BLaER1 (cell line): ENCODE data around the gene ADAM10.

Experiments used
- H3K27ac ChIP-seq: shearing (Covaris generic); formaldehyde crosslinking; 2 replicates; pipeline ENCODE4 v1.8.1; 2022
- H3K27me3 ChIP-seq: shearing (Covaris generic); formaldehyde crosslinking; 2 replicates; pipeline ENCODE4 v1.8.1; 2022
- H3K36me3 ChIP-seq: shearing (Covaris generic); formaldehyde crosslinking; 2 replicates; pipeline ENCODE4 v1.8.1; 2022
- H3K4me1 ChIP-seq: shearing (Covaris generic); formaldehyde crosslinking; 2 replicates; pipeline ENCODE4 v1.8.1; 2022
- H3K4me2 ChIP-seq: shearing (Covaris generic); formaldehyde crosslinking; 2 replicates; pipeline ENCODE4 v1.8.1; 2022
- H3K4me3 ChIP-seq: shearing (Covaris generic); formaldehyde crosslinking; 2 replicates; pipeline ENCODE4 v1.8.1; 2022
- H3K9ac ChIP-seq: shearing (Covaris generic); formaldehyde crosslinking; 2 replicates; pipeline ENCODE4 v1.8.1; 2022
- H3K9me3 ChIP-seq: shearing (Covaris generic); formaldehyde crosslinking; 2 replicates; pipeline ENCODE4 v1.8.1; 2022
- H4K20me1 ChIP-seq: shearing (Covaris generic); formaldehyde crosslinking; 2 replicates; pipeline ENCODE4 v1.8.1; 2022
- Cebpa-rat ChIP-seq: shearing (Covaris generic); IDR thresholded peaks from 2 replicates; pipeline ENCODE4 v1.8.1; 2022

The ADAM10 gene

DNA sequence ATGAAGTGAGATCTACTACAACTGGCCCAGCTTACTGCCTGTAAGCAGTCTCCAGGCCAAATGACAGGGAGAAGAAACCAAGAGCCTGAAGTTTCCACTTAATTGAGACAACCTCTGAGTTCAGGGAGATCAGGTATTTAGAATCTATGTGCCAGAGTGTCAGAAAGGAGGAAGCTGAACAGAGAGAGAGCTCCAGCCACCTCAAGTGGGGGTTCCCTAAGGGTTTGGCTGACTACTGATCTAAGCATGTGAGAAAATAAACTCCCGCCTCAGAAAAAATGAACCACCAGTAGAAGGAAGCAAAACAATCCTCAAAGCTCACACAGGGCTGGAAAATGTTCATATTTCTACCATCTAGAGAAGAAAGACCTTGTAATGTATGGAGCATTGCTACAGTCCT is 25.0 kb downstream of the ADAM10 start:
- H3K27me3 ChIP-seq, result no peaks in the 10 kb centered on the region
- H3K4me1 ChIP-seq, result peaks cover 46% of the 10 kb centered on the region
- 0 out of 2 replicates have a peak overlapping the region, but pooled peaks have one; percentile 17 for H3K9ac ChIP-seq
- H3K4me3 ChIP-seq, result no peak overlapping the region
- no peak for TF ChIP-seq Cebpa-rat
- peaks cover 100% of the 10 kb centered on the region for H4K20me1 ChIP-seq
- peak overlapping the region; percentile 33; the same call in 1 of the 2 replicates for H3K27ac ChIP-seq
- peak overlapping the region; percentile 78 for H3K4me2 ChIP-seq
- peaks cover 41% of the 10 kb centered on the region for H3K36me3 ChIP-seq
- peaks cover 22% of the 10 kb centered on the region; the same call in 1 of the 2 replicates for H3K9me3 ChIP-seq

DNA sequence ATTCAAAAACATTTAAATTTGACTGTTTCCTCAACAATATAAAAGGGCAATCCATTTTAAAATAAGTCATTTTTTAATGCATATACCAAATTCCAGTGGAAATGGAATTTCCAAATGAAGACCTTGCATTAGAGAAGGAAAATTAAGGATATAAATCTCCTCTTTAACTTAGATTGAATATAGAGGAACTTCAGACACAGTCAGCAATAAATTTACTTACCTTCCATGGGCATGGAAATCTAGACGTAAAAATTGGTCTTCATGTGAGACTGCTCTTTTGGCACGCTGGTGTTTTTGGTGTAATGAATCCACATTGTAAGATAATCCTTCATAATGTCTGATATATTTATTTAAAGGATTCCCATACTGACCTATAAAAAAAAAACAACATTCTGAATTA is 32.1 kb downstream of the ADAM10 start:
- Histone ChIP-seq H3K4me3 (no peak overlapping the region), H3K4me1 (peaks cover 26% of the 10 kb centered on the region), H3K4me2 (no peak overlapping the region), H4K20me1 (peaks cover 100% of the 10 kb centered on the region), H3K9me3 (peaks cover 17% of the 10 kb centered on the region; the same call in 1 of the 2 replicates), H3K27ac (no peak overlapping the region), H3K36me3 (peaks cover 71% of the 10 kb centered on the region), H3K9ac (no peak overlapping the region), H3K27me3 (no peaks in the 10 kb centered on the region)
- no peak for TF ChIP-seq Cebpa-rat

DNA sequence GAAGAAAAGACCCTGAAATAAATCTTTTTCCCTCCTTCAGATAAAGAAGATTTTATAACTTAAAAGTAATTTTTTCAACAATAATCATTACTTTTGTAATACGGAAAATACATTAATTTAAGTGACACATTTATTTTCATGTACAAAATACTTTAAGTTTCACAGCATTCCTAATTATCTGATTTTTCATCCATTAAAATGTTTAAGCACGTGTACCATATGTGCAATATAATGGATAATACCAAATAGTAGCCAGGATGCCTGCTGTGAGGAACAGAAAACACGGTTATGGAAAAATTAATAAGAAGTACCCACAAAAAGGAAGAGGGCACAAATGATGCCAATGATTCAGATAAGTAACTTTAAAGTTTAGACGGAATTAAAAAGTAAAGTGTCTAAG is 33.5 kb downstream of the ADAM10 start:
- H3K4me1 ChIP-seq, result peaks cover 26% of the 10 kb centered on the region
- TF ChIP-seq Cebpa-rat, result no peak
- peaks cover 64% of the 10 kb centered on the region for H3K36me3 ChIP-seq
- H4K20me1 ChIP-seq, result peaks cover 100% of the 10 kb centered on the region
- peaks cover 5% of the 10 kb centered on the region; the same call in 1 of the 2 replicates for H3K9me3 ChIP-seq
- H3K27me3 ChIP-seq, result no peaks in the 10 kb centered on the region
- H3K4me2 ChIP-seq, result no peak overlapping the region
- no peak overlapping the region for H3K4me3 ChIP-seq
- H3K27ac ChIP-seq, result no peak overlapping the region
- H3K9ac ChIP-seq, result no peak overlapping the region

DNA sequence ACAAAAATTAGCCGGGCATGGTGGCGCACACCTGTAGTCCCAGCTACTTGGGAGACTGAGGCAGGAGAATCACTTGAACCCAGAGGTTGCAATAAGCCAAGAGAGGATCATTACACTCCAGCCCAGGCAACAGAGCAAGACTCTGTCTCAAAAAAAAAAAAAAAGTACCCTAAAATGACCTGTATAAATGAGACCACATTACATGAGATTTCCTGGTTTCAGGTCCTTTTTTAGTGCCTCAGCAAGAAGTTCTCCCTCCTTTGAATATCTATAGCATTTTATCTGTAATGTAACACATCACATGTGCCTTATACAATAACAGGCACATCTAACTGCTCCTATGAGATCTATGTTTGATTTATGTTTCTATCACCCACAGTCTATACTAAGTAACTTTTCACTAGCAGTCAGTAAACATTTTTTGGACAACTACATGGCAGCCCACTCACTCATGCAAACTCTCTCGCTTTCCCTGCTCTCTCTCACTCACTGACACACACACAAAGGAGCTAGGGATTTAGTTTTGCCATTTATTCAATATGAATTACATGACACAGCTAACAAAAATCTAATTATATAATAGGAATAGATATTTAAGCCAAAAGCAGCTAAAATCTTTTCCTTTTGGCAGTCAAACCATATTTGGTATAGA is 34.1 kb downstream of the ADAM10 start:
- H3K9ac ChIP-seq, result no peak overlapping the region
- 0 out of 2 replicates have a peak, but pooled peaks cover 5% of the 10 kb centered on the region for H3K9me3 ChIP-seq
- H3K4me1 ChIP-seq, result peaks cover 26% of the 10 kb centered on the region
- TF ChIP-seq Cebpa-rat, result no peak
- H3K27me3 ChIP-seq, result no peaks in the 10 kb centered on the region
- no peak overlapping the region for H3K4me3 ChIP-seq
- H3K27ac ChIP-seq, result no peak overlapping the region
- peaks cover 100% of the 10 kb centered on the region for H4K20me1 ChIP-seq
- peaks cover 65% of the 10 kb centered on the region for H3K36me3 ChIP-seq
- peak overlapping the region; percentile 55; the same call in 1 of the 2 replicates for H3K4me2 ChIP-seq

DNA sequence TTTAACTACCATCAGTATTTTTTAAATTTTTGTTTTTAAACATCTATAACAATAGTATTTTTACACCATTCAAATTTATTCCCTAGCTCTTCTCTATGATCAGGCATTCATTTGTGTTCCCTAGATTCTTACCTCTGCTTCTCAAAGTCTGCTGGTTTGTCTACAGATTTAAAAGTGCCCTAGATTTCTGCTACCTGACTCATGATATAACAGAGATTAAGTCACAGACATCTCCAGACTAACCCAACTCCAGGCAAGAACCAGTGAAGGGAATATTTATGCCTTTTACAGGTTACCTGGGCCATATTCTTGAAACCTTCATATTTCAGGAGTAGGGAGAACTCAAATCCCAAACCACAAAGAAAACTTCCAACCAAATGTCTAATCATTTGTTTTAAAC is 38.8 kb downstream of the ADAM10 start:
- Histone ChIP-seq H3K4me3 (no peak overlapping the region), H4K20me1 (peaks cover 100% of the 10 kb centered on the region), H3K9ac (no peak overlapping the region), H3K27me3 (no peaks in the 10 kb centered on the region), H3K27ac (no peak overlapping the region), H3K9me3 (peaks cover 4% of the 10 kb centered on the region; the same call in 1 of the 2 replicates), H3K36me3 (peaks cover 83% of the 10 kb centered on the region), H3K4me2 (no peak overlapping the region), H3K4me1 (peaks cover 18% of the 10 kb centered on the region)
- TF ChIP-seq Cebpa-rat, result no peak

DNA sequence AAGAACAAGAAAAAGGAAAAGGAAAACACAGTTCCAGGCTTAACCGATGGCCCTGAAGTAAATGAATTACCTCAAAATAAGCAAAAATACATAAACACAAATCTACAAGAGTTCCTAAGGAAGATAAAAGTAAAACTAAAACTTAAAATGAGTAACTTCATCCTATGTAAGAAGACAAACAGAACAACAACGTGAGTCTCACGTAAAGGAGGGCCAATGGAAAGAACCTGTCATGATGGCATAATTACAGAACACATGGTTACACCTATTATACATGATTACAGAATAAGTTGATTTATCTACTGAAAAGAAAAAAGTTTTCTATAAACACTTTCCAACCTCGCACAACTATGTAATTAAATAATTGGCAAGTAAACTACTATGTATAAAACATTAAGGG is 42.1 kb downstream of the ADAM10 start:
- H3K36me3 ChIP-seq, result peaks cover 87% of the 10 kb centered on the region
- H3K4me1 ChIP-seq, result peaks cover 10% of the 10 kb centered on the region; the same call in 1 of the 2 replicates
- H3K9ac ChIP-seq, result no peak overlapping the region
- no peak overlapping the region for H3K27ac ChIP-seq
- no peak overlapping the region for H3K4me2 ChIP-seq
- no peaks in the 10 kb centered on the region for H3K27me3 ChIP-seq
- no peak for TF ChIP-seq Cebpa-rat
- H3K9me3 ChIP-seq, result peaks cover 27% of the 10 kb centered on the region
- H4K20me1 ChIP-seq, result peaks cover 93% of the 10 kb centered on the region
- no peak overlapping the region for H3K4me3 ChIP-seq

DNA sequence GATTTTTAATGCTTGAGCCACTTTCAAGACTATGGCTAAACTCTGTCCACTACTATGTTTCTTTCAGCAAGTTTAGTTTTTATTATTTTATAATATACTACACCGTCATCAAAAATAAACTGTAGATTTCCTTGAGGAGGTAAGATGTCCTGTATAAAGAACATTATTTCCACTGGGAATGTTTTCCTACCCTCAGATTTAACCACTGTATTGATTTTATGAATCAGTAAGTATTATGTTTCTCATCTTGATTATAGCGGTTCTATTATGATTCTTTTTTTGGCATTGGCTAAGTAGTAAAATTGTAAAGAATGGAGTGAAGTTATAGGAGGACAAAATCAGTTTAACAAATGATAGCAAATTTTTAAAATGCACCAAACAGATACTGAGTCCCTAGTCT is 44.4 kb downstream of the ADAM10 start:
- H3K9ac ChIP-seq, result no peak overlapping the region
- H3K4me1 ChIP-seq, result peaks cover 17% of the 10 kb centered on the region
- H3K27ac ChIP-seq, result no peak overlapping the region
- no peak overlapping the region for H3K4me3 ChIP-seq
- TF ChIP-seq Cebpa-rat, result no peak
- H3K4me2 ChIP-seq, result no peak overlapping the region
- H3K27me3 ChIP-seq, result no peaks in the 10 kb centered on the region
- H3K9me3 ChIP-seq, result peaks cover 49% of the 10 kb centered on the region
- peaks cover 95% of the 10 kb centered on the region for H3K36me3 ChIP-seq
- H4K20me1 ChIP-seq, result peaks cover 84% of the 10 kb centered on the region

DNA sequence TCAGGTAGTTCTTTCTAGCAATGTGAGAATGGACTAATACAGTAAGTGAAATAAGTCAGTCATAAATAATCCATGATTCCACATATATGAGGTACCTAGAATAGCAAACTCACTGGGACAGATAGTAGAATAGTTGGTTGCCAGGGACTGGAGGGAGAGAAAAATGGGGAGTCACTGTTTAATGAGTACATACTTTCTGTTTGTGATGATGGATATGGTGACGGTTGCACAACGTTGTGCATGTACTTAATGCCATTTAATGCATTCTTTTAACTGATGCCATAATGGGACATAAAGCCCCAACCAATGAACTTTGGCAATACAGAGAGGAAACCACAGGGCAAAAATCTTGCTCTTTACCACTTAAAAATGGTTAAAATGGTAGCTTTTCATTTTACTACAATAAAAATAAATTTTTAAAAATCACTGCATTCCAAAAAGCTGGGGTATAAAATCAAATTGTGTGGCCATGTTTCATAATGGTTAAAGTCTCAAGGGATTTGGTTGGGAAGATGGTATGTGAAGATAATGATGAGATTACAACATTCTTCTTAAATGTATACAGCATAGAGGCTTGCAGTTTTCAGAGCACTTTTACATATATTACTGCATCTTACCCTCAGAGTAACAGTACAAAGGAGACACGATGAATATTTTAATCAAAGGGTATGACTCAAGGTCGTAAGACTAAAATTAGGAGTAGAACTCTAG is 45.2 kb downstream of the ADAM10 start:
- Histone ChIP-seq H4K20me1 (peaks cover 84% of the 10 kb centered on the region), H3K9me3 (peaks cover 57% of the 10 kb centered on the region), H3K36me3 (peaks cover 95% of the 10 kb centered on the region), H3K27me3 (no peaks in the 10 kb centered on the region), H3K4me1 (peaks cover 25% of the 10 kb centered on the region), H3K27ac (no peak overlapping the region), H3K4me2 (no peak overlapping the region), H3K9ac (no peak overlapping the region), H3K4me3 (no peak overlapping the region)
- TF ChIP-seq Cebpa-rat, result no peak

DNA sequence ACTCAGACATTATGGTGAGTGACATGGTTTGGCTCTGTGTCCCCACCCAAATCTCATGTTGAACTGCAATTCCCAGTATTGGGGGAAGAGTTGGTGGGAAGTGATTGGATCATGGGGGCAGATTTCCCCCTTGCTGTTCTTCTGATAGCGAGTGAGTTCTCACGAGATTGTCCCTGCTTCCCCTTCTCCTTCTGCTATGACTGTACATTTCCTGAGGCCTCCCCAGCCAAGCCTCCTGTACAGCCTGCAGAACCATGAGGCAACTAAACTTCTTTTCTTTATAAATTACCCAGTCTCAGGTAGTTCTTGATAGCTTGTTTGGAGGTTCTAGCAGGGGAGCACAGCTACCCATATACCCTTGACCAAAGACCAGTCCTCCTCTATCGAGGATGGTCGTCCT is 45.9 kb downstream of the ADAM10 start:
- Histone ChIP-seq H3K4me1 (peaks cover 28% of the 10 kb centered on the region), H3K4me3 (no peak overlapping the region), H3K27ac (no peak overlapping the region), H3K36me3 (peaks cover 99% of the 10 kb centered on the region), H3K9me3 (peaks cover 64% of the 10 kb centered on the region), H4K20me1 (peaks cover 84% of the 10 kb centered on the region), H3K4me2 (no peak overlapping the region), H3K27me3 (no peaks in the 10 kb centered on the region), H3K9ac (no peak overlapping the region)
- TF ChIP-seq Cebpa-rat, result no peak

DNA sequence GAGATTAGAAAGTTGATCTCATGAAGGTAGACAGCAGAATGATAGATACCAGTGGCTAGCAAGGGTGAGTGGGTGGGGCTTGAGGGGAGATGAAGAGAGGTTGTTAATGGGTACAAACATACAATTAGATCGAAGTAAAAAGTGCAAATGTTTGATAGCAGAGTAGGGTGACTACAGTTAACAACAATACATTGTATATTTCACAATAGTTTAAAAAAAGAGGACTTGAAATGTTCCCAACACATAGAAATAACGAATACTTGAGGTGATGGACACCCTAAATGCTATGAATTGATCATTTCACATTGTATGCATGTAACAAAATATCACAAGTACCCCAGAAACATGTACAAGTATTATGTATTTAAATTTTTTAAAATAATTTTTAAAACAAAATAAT is 47.3 kb downstream of the ADAM10 start:
- H3K4me1 ChIP-seq, result peaks cover 29% of the 10 kb centered on the region
- H4K20me1 ChIP-seq, result peaks cover 84% of the 10 kb centered on the region
- no peak overlapping the region for H3K4me2 ChIP-seq
- no peak overlapping the region for H3K27ac ChIP-seq
- peaks cover 98% of the 10 kb centered on the region for H3K36me3 ChIP-seq
- H3K9me3 ChIP-seq, result peaks cover 69% of the 10 kb centered on the region
- TF ChIP-seq Cebpa-rat, result no peak; the same call in 1 of the 2 replicates
- H3K4me3 ChIP-seq, result 0 out of 2 replicates have a peak overlapping the region, but pooled peaks have one; percentile 15
- no peak overlapping the region for H3K9ac ChIP-seq
- no peaks in the 10 kb centered on the region for H3K27me3 ChIP-seq
